GM23248 (cell line): ENCODE data around the gene GAS2.

Experiments
- EZH2 ChIP-seq: fragments of 200-600 bp; sonication (generic); IDR thresholded peaks from 2 replicates; pipeline ENCODE4 v1.6.1; 2018; ENCODE audit warnings: antibody characterized with exemption, mild to moderate bottlenecking; ENCODE audit not compliant: insufficient read depth, poor library complexity, severe bottlenecking
- EZH2phosphoT487 ChIP-seq: fragments of 200-600 bp; sonication (generic); IDR thresholded peaks from 2 replicates; pipeline ENCODE4 v1.6.1; 2018; ENCODE audit warnings: antibody characterized with exemption, moderate library complexity, mild to moderate bottlenecking, low read depth; ENCODE audit not compliant: insufficient read depth

DNA sequence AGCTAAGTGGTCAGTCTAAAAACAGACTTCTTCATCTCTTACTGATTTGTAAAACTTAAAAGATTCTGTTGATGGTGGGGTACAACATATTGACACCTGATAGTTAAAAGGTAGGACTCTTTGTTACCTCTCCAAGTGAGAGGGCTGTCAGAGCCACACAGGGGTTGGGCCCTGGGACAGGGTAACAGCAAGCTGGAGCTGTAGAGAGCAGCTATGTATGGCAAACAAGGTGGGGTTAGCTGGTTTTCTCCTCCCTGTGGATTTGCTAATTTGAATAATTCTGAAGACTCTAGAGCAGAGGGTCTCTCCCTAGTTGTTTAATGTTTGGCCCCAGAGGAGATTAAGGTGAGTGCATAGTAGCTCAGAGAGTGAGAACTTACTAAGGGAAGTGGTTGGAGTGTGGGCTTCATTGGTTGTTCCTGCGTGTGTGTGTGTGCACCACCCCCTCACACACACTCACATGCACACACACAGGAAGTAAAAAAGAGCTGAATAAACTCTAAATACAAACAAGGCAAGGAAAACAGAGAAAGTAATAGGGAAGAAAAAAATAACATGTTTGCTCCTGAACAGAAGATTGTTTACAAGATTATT is 9.2 kb upstream of the GAS2 start:
- TF ChIP-seq EZH2 (no peak), EZH2phosphoT487 (no peak)
